Mononuclear cell (primary cell): ENCODE results near the gene TEX51. TPM values are rescaled to one million over a fixed set of nuclear protein-coding genes. Genes with fewer than 3 reads are reported as not detected.

Source experiments
- H3K27me3 ChIP-seq: 2 replicates; pipeline ENCODE4 v1.6.0; 2011; ENCODE audit warnings: low read length, control low read depth; ENCODE audit not compliant: insufficient read depth
- H3K4me1 ChIP-seq: 2 replicates; pipeline ENCODE4 v1.5.1; 2011; ENCODE audit warnings: mild to moderate bottlenecking, low read length, control low read depth; ENCODE audit not compliant: insufficient read depth
- H3K4me3 ChIP-seq: 2 replicates; pipeline ENCODE4 v1.5.1; 2011; ENCODE audit warnings: mild to moderate bottlenecking, low read length, moderate library complexity
- H3K9me3 ChIP-seq: 2 replicates; pipeline ENCODE4 v1.5.1; 2011; ENCODE audit warnings: low read depth, mild to moderate bottlenecking, control low read depth, low read length
- total RNA-seq: library from RNA; depleted of rRNA; stranded (reverse); fragments of >200 nt; gene quantifications from one replicate; pipeline ENCODE4 v1.2.3, GENCODE V29; 2012

The TEX51 gene
- not detected for total RNA-seq

GRCh38 chr2:126898636-126899035 lies at the start of gene TEX51:
TEX51 (plus strand) TSS chr2:126898890; CDS start chr2:126898919, 29 bp downstream.
- no peaks in the 10 kb centered on the region for H3K4me1 ChIP-seq
- H3K4me3 ChIP-seq: no peak within 1 kb of the TSS
- no peaks in the 10 kb centered on the region for H3K9me3 ChIP-seq
- H3K27me3 ChIP-seq: no peaks in the 10 kb centered on the region

- no peaks in the 10 kb centered on the region for H3K9me3 ChIP-seq
- no peak overlapping the region for H3K4me3 ChIP-seq
- no peaks in the 10 kb centered on the region for H3K27me3 ChIP-seq
- H3K4me1 ChIP-seq: peaks cover 11% of the 10 kb centered on the region
These were observed 49.6 kb upstream of the TEX51 start for GRCh38 chr2:126849054-126849453.

DNA sequence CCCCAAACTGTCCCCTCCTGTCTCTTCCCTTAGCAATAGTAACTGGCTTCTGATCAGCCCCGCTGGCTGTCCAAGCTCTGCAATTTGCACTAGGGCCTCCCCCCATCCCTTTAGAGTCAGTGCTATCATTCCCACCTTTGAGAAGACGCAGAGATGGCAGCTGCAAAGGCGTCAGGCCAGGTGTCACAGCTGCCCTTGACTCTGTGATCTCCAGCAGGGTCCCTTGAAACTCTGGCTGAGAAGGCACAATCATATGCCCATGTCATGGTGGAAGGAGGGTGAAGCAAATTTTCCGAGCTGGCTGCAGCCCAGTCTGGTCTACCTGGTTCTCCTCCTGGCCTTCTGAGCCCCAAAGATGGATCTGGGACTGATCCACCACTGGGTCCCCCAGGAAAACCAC lies 49.2 kb upstream of the TEX51 start:
- no peaks in the 10 kb centered on the region for H3K27me3 ChIP-seq
- no peak overlapping the region for H3K4me3 ChIP-seq
- peaks cover 11% of the 10 kb centered on the region for H3K4me1 ChIP-seq
- H3K9me3 ChIP-seq: no peaks in the 10 kb centered on the region

DNA sequence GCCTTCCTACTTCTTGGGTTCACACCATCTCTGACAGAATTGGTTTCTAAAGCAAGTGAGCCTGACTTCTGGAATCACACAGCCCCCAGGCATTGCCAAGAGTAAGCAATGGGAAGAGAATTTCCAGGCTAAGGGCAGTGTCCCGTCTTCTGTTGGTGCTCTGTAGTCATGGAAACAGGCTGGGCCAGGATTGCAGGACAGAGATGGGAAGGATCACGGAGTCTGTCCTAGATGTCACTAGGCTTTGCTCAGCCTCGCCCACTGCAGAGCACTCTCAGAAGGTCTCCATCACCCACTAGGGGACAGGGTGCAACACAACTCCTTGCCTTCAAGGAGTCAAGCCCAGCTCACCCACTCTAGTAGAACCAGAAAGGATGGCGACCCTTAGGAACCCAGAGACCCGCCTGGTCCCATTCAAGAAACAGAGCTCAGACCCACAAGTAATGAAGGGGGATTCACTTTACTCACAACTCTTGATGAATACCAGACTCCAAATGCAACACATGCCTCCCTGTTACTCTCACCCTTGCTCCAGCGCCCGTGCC lies 48.6 kb upstream of the TEX51 start:
- peaks cover 11% of the 10 kb centered on the region for H3K4me1 ChIP-seq
- H3K27me3 ChIP-seq: no peaks in the 10 kb centered on the region
- no peaks in the 10 kb centered on the region for H3K9me3 ChIP-seq
- H3K4me3 ChIP-seq: no peak overlapping the region

DNA sequence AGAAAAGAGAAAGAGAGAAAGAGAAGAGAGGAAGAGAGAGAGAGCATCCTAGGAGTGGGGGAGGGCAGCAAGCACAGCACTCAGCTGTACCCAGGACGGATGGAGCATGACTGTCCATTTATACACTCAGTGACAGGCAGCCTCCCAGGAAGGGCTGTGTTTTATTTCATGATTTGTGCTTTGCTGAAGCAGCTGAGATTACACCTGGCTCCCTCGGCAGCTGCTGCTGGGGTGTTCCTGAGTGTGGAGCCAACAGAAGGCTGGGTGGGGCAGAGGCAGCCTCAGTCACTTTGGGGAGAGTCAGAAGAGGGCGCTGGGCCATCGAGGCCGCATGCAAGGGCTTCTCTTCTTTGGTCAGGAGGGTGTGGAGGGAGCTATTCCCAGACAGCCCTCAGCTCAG lies 47.8 kb upstream of the TEX51 start:
- no peaks in the 10 kb centered on the region for H3K27me3 ChIP-seq
- H3K4me1 ChIP-seq: peaks cover 6% of the 10 kb centered on the region
- H3K9me3 ChIP-seq: no peaks in the 10 kb centered on the region
- H3K4me3 ChIP-seq: no peak overlapping the region

DNA sequence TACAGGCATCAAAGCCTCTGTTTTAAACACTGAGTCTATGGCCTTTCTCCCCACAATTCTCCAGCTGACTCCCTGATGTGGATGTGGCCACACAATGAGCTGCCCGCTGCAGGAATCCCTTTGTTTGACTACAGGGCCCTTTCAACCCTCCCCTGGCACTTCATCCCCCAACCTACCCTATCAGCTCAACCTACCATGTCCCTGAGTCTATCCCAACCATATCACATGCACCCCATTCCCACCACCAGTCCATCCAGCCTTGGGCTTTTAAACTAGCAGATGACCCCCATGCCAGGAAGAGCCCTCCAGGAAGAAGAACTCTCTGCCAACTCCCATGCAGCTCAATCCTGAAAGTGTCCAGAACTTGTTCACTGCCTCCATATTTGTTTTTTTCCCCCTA lies 46.9 kb upstream of the TEX51 start:
- Histone ChIP-seq H3K4me3 (no peak overlapping the region), H3K27me3 (no peaks in the 10 kb centered on the region), H3K9me3 (no peaks in the 10 kb centered on the region), H3K4me1 (peaks cover 3% of the 10 kb centered on the region)

DNA sequence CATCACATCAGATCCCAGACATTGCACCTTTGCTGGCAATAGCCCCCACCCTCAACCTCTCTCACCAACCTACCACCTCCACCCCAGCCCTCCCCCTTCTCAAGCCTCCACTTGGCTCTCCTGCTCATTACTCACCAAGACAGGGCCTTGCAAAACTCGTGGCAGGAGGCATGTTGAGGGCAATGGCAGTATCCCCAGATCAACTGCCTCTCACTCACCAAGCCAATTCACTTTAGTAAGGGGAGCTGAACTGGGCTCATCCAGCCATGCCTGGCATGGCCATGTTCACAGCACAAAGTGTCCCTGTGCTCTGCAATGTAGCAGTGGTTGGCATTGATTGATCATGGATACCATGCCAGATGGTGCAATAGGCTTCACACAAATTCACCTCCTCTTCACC lies 46.3 kb upstream of the TEX51 start:
- no peaks in the 10 kb centered on the region for H3K9me3 ChIP-seq

GRCh38 chr2:126855606-126856005 lies 43.1 kb upstream of the TEX51 start:
- Histone ChIP-seq H3K27me3 (no peaks in the 10 kb centered on the region), H3K9me3 (no peaks in the 10 kb centered on the region), H3K4me1 (no peaks in the 10 kb centered on the region), H3K4me3 (no peak overlapping the region)

More for the DNA sequence above, 46.3 kb upstream of the TEX51 start:
- Histone ChIP-seq H3K4me1 (no peaks in the 10 kb centered on the region), H3K4me3 (no peak overlapping the region), H3K27me3 (no peaks in the 10 kb centered on the region)

DNA sequence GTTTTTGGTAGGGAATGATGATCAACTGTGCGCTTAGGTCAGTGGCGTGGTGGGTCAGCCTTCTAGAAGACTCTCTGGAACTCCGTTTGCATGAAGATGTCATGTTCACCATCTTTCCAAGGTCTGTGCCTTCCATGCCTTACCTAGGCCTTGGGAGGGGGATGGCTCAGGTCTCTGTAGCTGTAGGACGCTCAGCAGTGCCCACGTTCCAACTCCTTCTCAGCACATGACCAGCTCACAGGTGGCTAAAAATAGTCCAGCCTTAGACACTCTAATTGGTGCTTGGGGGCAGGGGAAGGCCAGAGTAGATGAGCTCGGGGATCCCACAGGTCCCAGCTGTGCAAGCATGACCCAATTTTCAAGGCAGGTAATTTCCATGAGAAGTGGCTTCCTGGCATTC lies 42.3 kb upstream of the TEX51 start:
- Histone ChIP-seq H3K9me3 (no peaks in the 10 kb centered on the region), H3K4me1 (no peaks in the 10 kb centered on the region), H3K27me3 (no peaks in the 10 kb centered on the region), H3K4me3 (no peak overlapping the region)

DNA sequence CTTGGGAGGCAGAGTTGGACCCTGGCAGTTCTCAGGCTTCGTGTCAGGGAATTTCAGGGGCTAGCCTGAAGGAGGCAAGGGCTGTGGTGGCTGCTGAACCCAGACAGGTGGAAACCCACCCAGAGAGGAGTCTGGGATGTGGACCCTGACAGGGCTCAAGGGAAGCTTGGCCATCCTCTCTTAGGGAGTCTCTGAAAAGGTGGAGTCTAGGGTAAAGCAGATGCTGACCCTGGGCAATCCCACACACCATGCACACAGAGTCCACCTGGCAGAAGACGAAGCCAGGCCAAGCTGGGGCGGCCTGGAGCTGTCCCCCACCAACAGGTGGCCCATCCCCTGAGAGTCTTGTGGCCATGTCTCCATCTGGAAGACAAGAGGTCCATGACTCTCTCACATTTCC lies 41.2 kb upstream of the TEX51 start:
- no peaks in the 10 kb centered on the region for H3K4me1 ChIP-seq
- no peaks in the 10 kb centered on the region for H3K27me3 ChIP-seq
- H3K4me3 ChIP-seq: no peak overlapping the region
- H3K9me3 ChIP-seq: no peaks in the 10 kb centered on the region

- Histone ChIP-seq H3K9me3 (no peaks in the 10 kb centered on the region), H3K4me3 (no peak overlapping the region)
These were observed 40.7 kb upstream of the TEX51 start for GRCh38 chr2:126858013-126858412.

DNA sequence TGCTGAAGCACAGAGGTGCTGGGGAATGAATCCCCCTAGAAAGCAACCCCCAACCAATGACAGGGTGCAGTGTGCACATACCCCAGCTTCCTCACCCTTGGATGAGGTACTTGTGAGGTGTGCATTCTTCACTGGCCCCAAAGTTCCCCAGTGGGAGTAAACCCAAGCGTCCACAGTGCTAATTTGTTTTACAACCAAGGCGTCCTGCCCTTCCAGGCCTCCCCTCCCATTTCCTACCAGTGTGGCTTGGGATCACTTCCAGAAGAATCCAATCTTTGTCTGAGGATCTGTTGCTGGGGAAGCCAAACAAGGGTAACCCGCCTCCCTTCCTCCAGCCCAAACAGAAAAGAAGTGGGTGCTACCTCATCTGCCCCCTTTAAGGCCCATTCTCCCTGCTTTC lies 40.3 kb upstream of the TEX51 start:
- Histone ChIP-seq H3K27me3 (no peaks in the 10 kb centered on the region), H3K4me1 (no peaks in the 10 kb centered on the region)

More at GRCh38 chr2:126858013-126858412, 40.7 kb upstream of the TEX51 start:
- Histone ChIP-seq H3K27me3 (no peaks in the 10 kb centered on the region), H3K4me1 (no peaks in the 10 kb centered on the region)

DNA sequence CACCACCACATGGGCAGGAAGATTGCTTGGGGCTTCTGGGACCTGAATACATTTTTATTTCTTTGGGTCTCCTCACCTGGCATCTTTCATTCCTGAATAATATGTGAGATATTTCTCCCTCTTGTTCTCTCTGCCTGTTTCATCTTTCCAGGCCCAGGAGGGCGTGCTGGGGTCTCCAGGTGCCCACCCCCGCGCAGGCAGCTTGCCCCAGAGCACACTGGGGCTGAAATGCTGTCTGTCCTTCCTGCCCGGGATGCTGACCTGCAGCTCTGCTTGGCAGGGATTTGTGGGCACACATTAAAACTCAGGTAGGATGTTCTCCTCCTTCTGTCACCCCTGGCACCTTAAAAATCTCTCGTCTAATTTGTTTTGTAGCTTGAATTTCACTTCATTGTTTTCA lies 39.7 kb upstream of the TEX51 start:
- Histone ChIP-seq H3K9me3 (no peaks in the 10 kb centered on the region), H3K4me1 (no peaks in the 10 kb centered on the region), H3K4me3 (no peak overlapping the region)

More for the DNA sequence above, 40.3 kb upstream of the TEX51 start:
- Histone ChIP-seq H3K9me3 (no peaks in the 10 kb centered on the region), H3K4me3 (no peak overlapping the region)

GRCh38 chr2:126859631-126860030 lies 39.1 kb upstream of the TEX51 start:
- H3K4me3 ChIP-seq: no peak overlapping the region
- H3K27me3 ChIP-seq: no peaks in the 10 kb centered on the region
- H3K4me1 ChIP-seq: no peaks in the 10 kb centered on the region
- no peaks in the 10 kb centered on the region for H3K9me3 ChIP-seq

More for the DNA sequence above, 39.7 kb upstream of the TEX51 start:
- H3K27me3 ChIP-seq: no peaks in the 10 kb centered on the region

GRCh38 chr2:126860385-126860784 lies 38.3 kb upstream of the TEX51 start:
- Histone ChIP-seq H3K4me1 (no peaks in the 10 kb centered on the region), H3K9me3 (no peaks in the 10 kb centered on the region), H3K27me3 (no peaks in the 10 kb centered on the region), H3K4me3 (no peak overlapping the region)

DNA sequence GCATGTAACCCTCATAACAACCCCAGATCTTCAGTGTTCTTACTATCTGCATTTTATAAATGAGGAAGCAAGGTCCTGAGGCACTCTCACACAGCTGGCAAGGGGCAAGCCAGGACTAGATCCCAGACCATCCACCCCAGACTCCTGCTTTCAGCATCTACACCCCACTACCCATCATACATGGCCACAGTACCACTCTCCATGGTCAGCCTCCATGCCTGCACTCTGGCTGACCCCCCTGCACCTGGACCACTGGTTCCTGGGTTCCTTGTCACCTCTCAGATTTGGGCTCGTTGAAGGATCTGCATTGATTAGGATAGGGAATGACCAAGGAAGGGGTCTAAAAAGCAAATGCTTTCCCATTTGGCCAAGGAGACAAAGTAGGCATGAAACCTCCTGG lies 36.0 kb upstream of the TEX51 start:
- no peaks in the 10 kb centered on the region for H3K27me3 ChIP-seq
- H3K9me3 ChIP-seq: no peaks in the 10 kb centered on the region
- H3K4me1 ChIP-seq: no peaks in the 10 kb centered on the region
- no peak overlapping the region for H3K4me3 ChIP-seq
